NB4 (cell line): ENCODE results near the gene ASCC2.

Experiments used
- DNase-seq: peaks from one replicate; pipeline ENCODE4 v3.0.0; 2010; ENCODE audit warnings: low read depth
- H3K4me3 ChIP-seq: one replicate; pipeline ENCODE4 v1.5.1; 2011; ENCODE audit warnings: mild to moderate bottlenecking, low read depth, low read length, moderate library complexity
- MYC ChIP-seq: IDR thresholded peaks from 2 replicates; pipeline ENCODE4 v1.6.1; 2011; ENCODE audit warnings: low read depth, low read length
- POLR2A ChIP-seq: IDR thresholded peaks from 2 replicates; pipeline ENCODE4 v1.6.1; 2011; ENCODE audit warnings: mild to moderate bottlenecking; ENCODE audit not compliant: insufficient read length; ENCODE audit errors: extremely low read depth
- TF ChIP-seq, protein P1 (sequence below): IDR thresholded peaks from one replicate; pipeline ENCODE4 v1.5.1; 2012; ENCODE audit warnings: low read depth, low read length
- TF ChIP-seq, protein P2 (sequence below): IDR thresholded peaks from 2 replicates; pipeline ENCODE4 v1.6.1; 2011; ENCODE audit warnings: low read depth, low read length

ASCC2 gene

DNA sequence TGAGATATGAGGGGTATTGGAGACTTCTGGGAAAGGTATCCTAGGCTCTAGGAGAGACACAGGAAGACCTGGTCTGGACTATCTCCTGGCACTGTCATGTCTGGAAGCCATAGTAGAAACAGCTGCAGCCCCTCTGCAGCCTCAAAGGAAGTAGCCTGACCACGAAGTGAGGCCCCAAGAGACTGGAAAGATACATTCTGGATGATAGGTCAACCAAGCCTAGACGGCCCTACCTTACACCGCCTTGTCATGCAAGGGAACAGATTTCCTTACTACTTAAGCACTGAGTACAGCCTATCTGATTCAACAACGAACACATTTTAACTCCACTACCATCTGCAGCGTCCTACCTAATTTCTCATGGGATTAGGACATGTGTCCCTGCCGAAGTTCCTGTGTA is 39.8 kb downstream of the ASCC2 start:
- no peak overlapping the region for H3K4me3 ChIP-seq
- TF ChIP-seq MYC = peak; percentile 48; the same call in 1 of the 2 replicates
- TF ChIP-seq, protein P1, sequence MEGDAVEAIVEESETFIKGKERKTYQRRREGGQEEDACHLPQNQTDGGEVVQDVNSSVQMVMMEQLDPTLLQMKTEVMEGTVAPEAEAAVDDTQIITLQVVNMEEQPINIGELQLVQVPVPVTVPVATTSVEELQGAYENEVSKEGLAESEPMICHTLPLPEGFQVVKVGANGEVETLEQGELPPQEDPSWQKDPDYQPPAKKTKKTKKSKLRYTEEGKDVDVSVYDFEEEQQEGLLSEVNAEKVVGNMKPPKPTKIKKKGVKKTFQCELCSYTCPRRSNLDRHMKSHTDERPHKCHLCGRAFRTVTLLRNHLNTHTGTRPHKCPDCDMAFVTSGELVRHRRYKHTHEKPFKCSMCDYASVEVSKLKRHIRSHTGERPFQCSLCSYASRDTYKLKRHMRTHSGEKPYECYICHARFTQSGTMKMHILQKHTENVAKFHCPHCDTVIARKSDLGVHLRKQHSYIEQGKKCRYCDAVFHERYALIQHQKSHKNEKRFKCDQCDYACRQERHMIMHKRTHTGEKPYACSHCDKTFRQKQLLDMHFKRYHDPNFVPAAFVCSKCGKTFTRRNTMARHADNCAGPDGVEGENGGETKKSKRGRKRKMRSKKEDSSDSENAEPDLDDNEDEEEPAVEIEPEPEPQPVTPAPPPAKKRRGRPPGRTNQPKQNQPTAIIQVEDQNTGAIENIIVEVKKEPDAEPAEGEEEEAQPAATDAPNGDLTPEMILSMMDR = no peak
- peak; percentile 92 for DNase-seq

DNA sequence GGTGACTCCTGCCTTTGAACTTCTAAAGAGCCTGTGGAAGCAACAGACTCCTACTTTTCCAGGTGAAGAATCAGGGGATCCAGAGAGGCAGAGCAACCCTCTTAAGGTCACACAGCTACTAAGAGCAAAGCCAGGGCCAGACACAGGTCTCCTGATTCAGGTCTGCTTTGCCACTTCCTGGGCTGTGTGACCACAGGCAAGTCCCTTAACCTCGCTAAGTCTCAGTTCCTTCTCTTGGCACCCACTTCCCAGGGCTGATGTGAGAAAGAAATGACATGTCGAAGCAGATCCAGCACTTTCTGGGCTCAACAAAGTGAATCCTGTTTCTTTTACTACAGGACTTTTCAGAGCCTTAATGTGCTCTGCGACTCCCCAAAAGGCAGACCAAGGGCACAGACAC is 40.7 kb downstream of the ASCC2 start:
- DNase-seq = peak; percentile 61
- TF ChIP-seq POLR2A = no peak
- H3K4me3 ChIP-seq = no peak overlapping the region

DNA sequence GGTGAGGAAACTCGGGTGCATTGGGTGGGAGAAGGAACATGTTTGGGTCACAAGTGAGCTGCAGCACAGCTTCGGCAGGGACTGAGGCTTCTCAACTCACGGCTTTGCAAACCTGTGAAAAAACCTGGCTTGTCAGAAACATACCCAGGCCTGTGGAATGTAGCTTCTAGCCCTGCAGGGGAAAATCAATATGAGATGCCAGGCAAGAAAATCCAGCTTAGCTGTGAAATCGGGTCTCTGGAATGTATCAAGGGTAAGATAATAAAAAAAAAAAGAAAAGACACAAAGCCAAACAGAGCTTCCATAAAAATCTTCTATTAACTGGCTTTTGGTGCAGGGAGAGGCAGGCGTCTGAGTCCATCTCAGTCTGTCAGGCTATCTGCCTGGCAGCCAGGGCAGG is 42.4 kb downstream of the ASCC2 start:
- H3K4me3 ChIP-seq = no peak overlapping the region
- no peak for DNase-seq
- no peak for TF ChIP-seq POLR2A

DNA sequence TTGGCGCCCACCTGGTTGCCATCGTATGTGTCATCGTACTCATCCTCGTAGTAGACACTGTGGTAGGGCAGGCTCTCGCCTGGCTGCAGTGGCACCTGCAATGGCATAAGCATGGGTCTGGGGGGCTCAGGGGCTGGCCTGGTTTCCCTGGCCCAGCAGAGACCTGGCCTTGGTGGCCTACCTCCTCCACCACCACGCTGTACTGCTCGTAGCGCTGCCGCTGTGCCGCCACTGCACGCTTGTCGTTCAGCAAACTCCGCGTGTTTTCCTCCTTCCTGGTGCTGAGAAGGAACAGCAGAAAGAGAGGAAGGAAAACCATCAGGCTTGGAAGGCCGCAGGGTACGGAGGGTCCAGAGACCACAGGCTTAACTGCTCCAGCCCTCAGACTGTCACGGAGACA is 44.7 kb downstream of the ASCC2 start:
- TF ChIP-seq POLR2A (no peak), MYC (no peak)
- TF ChIP-seq, protein P1 = no peak
- TF ChIP-seq, protein P2, sequence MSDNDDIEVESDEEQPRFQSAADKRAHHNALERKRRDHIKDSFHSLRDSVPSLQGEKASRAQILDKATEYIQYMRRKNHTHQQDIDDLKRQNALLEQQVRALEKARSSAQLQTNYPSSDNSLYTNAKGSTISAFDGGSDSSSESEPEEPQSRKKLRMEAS = no peak
- no peak for DNase-seq
- no peak overlapping the region for H3K4me3 ChIP-seq

DNA sequence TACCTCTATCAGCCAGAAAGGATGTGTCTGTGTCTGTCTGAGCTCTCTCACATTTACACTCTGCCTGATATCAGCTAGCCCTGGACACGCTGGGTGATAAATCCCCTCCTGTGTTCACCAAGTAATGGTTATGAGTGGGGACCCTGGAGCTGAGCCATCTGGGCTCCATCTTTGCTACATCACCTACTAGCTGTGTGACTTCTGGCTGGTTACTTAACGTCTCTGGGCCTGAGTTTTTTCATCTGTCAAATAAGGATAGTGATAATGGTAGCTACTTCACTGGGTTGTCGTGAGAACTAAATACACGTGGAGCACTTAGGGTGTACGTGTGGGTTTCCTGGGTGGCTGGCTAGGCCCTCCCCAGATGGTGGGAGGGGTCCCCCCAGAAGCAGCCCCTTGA is 48.0 kb downstream of the ASCC2 start:
- no peak for DNase-seq
- no peak overlapping the region for H3K4me3 ChIP-seq
- TF ChIP-seq, protein P1 = no peak
- TF ChIP-seq MYC (no peak), POLR2A (no peak)
- TF ChIP-seq, protein P2 = no peak

DNA sequence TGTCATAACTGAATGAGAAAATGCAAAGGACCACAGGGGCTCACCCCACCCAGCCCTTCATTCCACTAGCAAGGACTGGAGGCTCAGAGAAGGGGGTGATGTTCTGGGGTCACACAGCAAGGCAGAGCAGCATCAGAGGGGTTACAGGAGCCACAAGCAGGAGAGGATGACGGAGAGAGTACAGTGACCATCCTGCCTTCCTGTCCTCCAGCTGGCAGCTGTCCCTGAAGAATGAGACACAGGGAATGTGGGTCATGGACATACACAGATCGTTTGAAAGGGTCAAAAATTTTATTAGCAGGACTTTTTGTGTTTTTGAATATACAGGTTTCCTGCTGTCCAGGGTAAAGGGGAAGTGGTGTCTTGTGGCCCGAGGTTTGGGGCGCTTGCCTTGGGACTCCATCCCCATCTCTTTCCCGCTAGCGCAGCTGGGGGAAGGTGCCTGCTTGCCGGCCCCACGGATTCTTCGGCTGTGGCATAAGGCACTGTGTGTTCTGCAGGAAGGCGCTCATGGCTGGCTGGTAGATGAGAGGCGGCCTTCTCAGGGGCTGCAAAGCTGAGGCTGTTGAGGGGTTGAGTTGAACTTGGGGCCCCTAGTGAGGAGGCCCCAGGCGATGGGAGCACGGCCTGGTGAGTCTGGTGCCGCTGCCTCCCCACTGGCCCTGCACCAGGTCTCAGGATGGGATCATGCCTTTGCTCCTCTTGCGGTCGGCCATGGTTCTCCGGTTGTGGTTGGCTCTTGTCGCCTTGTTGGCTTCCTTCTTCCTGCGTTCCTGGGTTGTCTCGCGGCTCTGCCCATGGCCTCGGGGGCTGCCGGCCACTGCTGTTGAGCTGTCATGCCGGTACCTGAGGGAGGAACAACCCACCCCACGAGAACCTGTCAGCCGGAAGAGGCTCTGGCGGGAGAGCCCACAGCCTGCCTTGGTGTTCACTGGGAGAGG is 49.5 kb downstream of the ASCC2 start:
- H3K4me3 ChIP-seq = no peak overlapping the region
- TF ChIP-seq POLR2A (no peak), MYC (no peak)
- TF ChIP-seq, protein P2 = no peak
- TF ChIP-seq, protein P1 = no peak
- DNase-seq = no peak

DNA sequence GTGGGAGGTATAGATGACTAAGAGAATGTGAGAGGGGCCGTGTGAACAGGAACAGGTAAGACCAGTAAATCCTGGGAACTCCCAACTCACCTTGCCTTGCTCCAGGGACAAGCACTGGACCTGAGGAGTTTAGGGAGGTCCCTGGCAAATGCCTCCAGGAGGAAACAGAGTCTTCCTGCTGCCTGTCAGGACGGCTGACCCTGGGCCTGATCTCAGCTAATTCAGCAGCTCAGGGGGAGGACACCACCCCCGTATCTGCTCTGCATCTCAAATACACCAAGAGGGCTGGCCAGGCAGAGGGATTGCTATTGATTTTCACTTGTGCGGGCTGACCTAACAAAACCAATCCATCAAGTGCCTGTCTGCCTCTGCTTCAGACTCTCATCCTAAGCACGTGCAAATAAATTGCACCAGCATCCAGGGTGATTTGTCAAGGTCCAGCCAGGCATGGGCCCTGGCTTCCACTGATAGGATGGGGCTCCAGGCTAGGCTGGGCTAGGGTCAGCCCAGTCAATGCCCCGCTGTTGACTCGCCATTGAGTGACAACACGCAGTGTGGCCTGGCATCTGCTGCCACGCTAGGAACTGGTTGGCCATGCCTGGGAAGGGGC is 50.6 kb downstream of the ASCC2 start:
- DNase-seq = no peak
- TF ChIP-seq MYC (no peak), POLR2A (no peak)
- TF ChIP-seq, protein P1 = no peak
- TF ChIP-seq, protein P2 = no peak
- H3K4me3 ChIP-seq = no peak overlapping the region
